Mesendoderm (in vitro differentiated cells): ENCODE measurements around the gene SEPTIN10.

Source experiments
- DNase-seq: peaks from one replicate; pipeline ENCODE4 v3.0.0; 2013
- H2AK5ac ChIP-seq: 2 replicates; pipeline ENCODE4 v1.6.1; 2013; ENCODE audit warnings: low read length, inconsistent platforms
- H2BK120ac ChIP-seq: 2 replicates; pipeline ENCODE4 v1.6.1; 2013; ENCODE audit warnings: low read depth, mild to moderate bottlenecking, low read length, moderate library complexity, mixed read lengths
- H2BK15ac ChIP-seq: replicated peaks from 2 replicates; pipeline ENCODE4 v1.6.1; 2013; ENCODE audit warnings: low read depth, mild to moderate bottlenecking, moderate library complexity
- H2BK5ac ChIP-seq: 2 replicates; pipeline ENCODE4 v1.6.1; 2013; ENCODE audit warnings: low read length, inconsistent platforms
- H3K18ac ChIP-seq: 2 replicates; pipeline ENCODE4 v1.6.1; 2013; ENCODE audit warnings: mild to moderate bottlenecking, low read length, mixed read lengths
- H3K23ac ChIP-seq: one replicate; pipeline ENCODE4 v1.6.1; 2013; ENCODE audit warnings: low read length
- H3K27ac ChIP-seq: 2 replicates; pipeline ENCODE4 v1.5.1; 2013; ENCODE audit warnings: low read depth, mild to moderate bottlenecking, inconsistent platforms, low read length, moderate library complexity
- H3K27me3 ChIP-seq: 2 replicates; pipeline ENCODE4 v1.6.1; 2013; ENCODE audit warnings: low read length, control low read depth, mild to moderate bottlenecking, inconsistent platforms; ENCODE audit not compliant: insufficient read depth, poor library complexity
- H3K36me3 ChIP-seq: 2 replicates; pipeline ENCODE4 v1.6.1; 2013; ENCODE audit warnings: low read length, inconsistent platforms; ENCODE audit not compliant: control insufficient read depth, insufficient read depth
- H3K4ac ChIP-seq: one replicate; pipeline ENCODE4 v1.6.1; 2013; ENCODE audit warnings: low read depth, mild to moderate bottlenecking, low read length, moderate library complexity
- H3K4me1 ChIP-seq: 2 replicates; pipeline ENCODE4 v1.6.1; 2013; ENCODE audit warnings: low read depth, low read length, inconsistent platforms; ENCODE audit not compliant: control insufficient read depth
- H3K4me2 ChIP-seq: 2 replicates; pipeline ENCODE4 v1.6.1; 2013; ENCODE audit warnings: low read length
- H3K4me3 ChIP-seq: 2 replicates; pipeline ENCODE4 v1.5.1; 2013; ENCODE audit warnings: mild to moderate bottlenecking, low read length
- H3K56ac ChIP-seq: one replicate; pipeline ENCODE4 v1.6.1; 2013; ENCODE audit warnings: low read length
- H3K79me1 ChIP-seq: 2 replicates; pipeline ENCODE4 v1.6.1; 2013; ENCODE audit warnings: low read length, inconsistent platforms
- H3K79me2 ChIP-seq: 2 replicates; pipeline ENCODE4 v1.6.1; 2013; ENCODE audit warnings: mild to moderate bottlenecking, low read length; ENCODE audit not compliant: control insufficient read depth, insufficient read depth
- H3K9ac ChIP-seq: 2 replicates; pipeline ENCODE4 v1.6.1; 2013; ENCODE audit warnings: low read length, inconsistent platforms
- H4K5ac ChIP-seq: one replicate; pipeline ENCODE4 v1.6.1; 2013; ENCODE audit warnings: low read length
- H4K8ac ChIP-seq: one replicate; pipeline ENCODE4 v1.6.1; 2013; ENCODE audit warnings: low read depth, mild to moderate bottlenecking, control low read depth, low read length, moderate library complexity
- WGBS: extraction: QIAGEN DNeasy Blood & Tissue Kit; methylation state at CpG from one replicate; pipeline ENCODE4 v1.1.7; 2013; ENCODE audit warnings: low lambda C conversion rate, missing lambda C conversion rate; ENCODE audit not compliant: insufficient coverage; ENCODE audit errors: extremely low coverage; 5-methylcytosine and 5-hydroxymethylcytosine counted together

Gene SEPTIN10

GRCh38 chr2:109521233-109522062 is 92.3 kb downstream of the SEPTIN10 start:
- Histone ChIP-seq H4K8ac (no peak overlapping the region), H3K79me2 (no peaks in the 10 kb centered on the region), H2BK120ac (no peak overlapping the region), H3K4me2 (no peak overlapping the region), H2AK5ac (no peak overlapping the region), H3K4me3 (no peak overlapping the region), H3K4me1 (peaks cover 2% of the 10 kb centered on the region), H3K27me3 (no peaks in the 10 kb centered on the region), H2BK5ac (no peak overlapping the region), H2BK15ac (no peak overlapping the region), H3K23ac (no peak overlapping the region), H4K5ac (no peak overlapping the region), H3K27ac (no peak overlapping the region), H3K36me3 (no peaks in the 10 kb centered on the region), H3K9ac (no peak overlapping the region), H3K56ac (no peak overlapping the region), H3K18ac (no peak overlapping the region), H3K79me1 (no peaks in the 10 kb centered on the region), H3K4ac (no peak overlapping the region)
- no peak for DNase-seq
- no CpG with 5 or more reads among the region's 20 CpGs for WGBS

GRCh38 chr2:109519513-109519912 is 94.3 kb downstream of the SEPTIN10 start:
- Histone ChIP-seq H2BK120ac (no peak overlapping the region), H3K56ac (no peak overlapping the region)
- DNase-seq = no peak

GRCh38 chr2:109517118-109517889 is 96.5 kb downstream of the SEPTIN10 start:
- peaks cover 2% of the 10 kb centered on the region for H3K4me1 ChIP-seq
- no peak overlapping the region for H3K18ac ChIP-seq
- H2BK120ac ChIP-seq = no peak overlapping the region
- no peak overlapping the region for H3K4me2 ChIP-seq
- no peak overlapping the region for H4K8ac ChIP-seq
- WGBS = no CpG with 5 or more reads among the region's 26 CpGs
- no peak overlapping the region for H3K4me3 ChIP-seq
- peak overlapping the region; percentile 30 for H3K56ac ChIP-seq
- no peak overlapping the region for H3K9ac ChIP-seq
- H3K36me3 ChIP-seq = no peaks in the 10 kb centered on the region
- no peaks in the 10 kb centered on the region for H3K79me1 ChIP-seq
- peak; percentile 51 for DNase-seq
- H3K27me3 ChIP-seq = no peaks in the 10 kb centered on the region
- no peak overlapping the region for H3K27ac ChIP-seq
- no peak overlapping the region for H3K4ac ChIP-seq
- H4K5ac ChIP-seq = no peak overlapping the region
- H2AK5ac ChIP-seq = no peak overlapping the region
- H3K79me2 ChIP-seq = no peaks in the 10 kb centered on the region
- no peak overlapping the region for H2BK15ac ChIP-seq
- H3K23ac ChIP-seq = peak overlapping the region; percentile 38
- H2BK5ac ChIP-seq = no peak overlapping the region

More at GRCh38 chr2:109519513-109519912, 94.3 kb downstream of the SEPTIN10 start:
- Histone ChIP-seq H3K18ac (no peak overlapping the region), H3K4me1 (peaks cover 2% of the 10 kb centered on the region), H3K36me3 (no peaks in the 10 kb centered on the region), H4K8ac (no peak overlapping the region), H3K79me1 (no peaks in the 10 kb centered on the region), H3K79me2 (no peaks in the 10 kb centered on the region), H3K9ac (no peak overlapping the region), H3K23ac (no peak overlapping the region), H3K4ac (no peak overlapping the region), H3K27me3 (no peaks in the 10 kb centered on the region), H4K5ac (no peak overlapping the region), H2BK5ac (no peak overlapping the region), H2AK5ac (no peak overlapping the region), H3K4me2 (no peak overlapping the region), H3K27ac (no peak overlapping the region), H3K4me3 (no peak overlapping the region), H2BK15ac (no peak overlapping the region)
- no CpG with 5 or more reads among the region's 4 CpGs for WGBS

GRCh38 chr2:109516445-109517117 is 97.2 kb downstream of the SEPTIN10 start:
- no peak overlapping the region for H3K4me3 ChIP-seq
- no peak overlapping the region for H3K18ac ChIP-seq
- no CpG with 5 or more reads among the region's 20 CpGs for WGBS
- H2AK5ac ChIP-seq = no peak overlapping the region
- H3K23ac ChIP-seq = peak overlapping the region; percentile 38
- H2BK120ac ChIP-seq = no peak overlapping the region
- no peak overlapping the region for H3K9ac ChIP-seq
- no peak overlapping the region for H3K4me2 ChIP-seq
- no peak overlapping the region for H4K5ac ChIP-seq
- H3K4ac ChIP-seq = no peak overlapping the region
- H2BK15ac ChIP-seq = no peak overlapping the region
- H3K36me3 ChIP-seq = no peaks in the 10 kb centered on the region
- no peak overlapping the region for H4K8ac ChIP-seq
- DNase-seq = peak; percentile 83
- H3K56ac ChIP-seq = peak overlapping the region; percentile 30
- peaks cover 2% of the 10 kb centered on the region for H3K4me1 ChIP-seq
- no peaks in the 10 kb centered on the region for H3K79me1 ChIP-seq
- H3K27me3 ChIP-seq = no peaks in the 10 kb centered on the region
- H2BK5ac ChIP-seq = no peak overlapping the region
- H3K27ac ChIP-seq = no peak overlapping the region
- no peaks in the 10 kb centered on the region for H3K79me2 ChIP-seq

- H4K5ac ChIP-seq = no peak overlapping the region
- H2AK5ac ChIP-seq = no peak overlapping the region
- WGBS = no CpG with 5 or more reads among the region's 5 CpGs
- H3K79me2 ChIP-seq = no peaks in the 10 kb centered on the region
- DNase-seq = no peak
- no peak overlapping the region for H4K8ac ChIP-seq
- no peak overlapping the region for H2BK5ac ChIP-seq
- no peak overlapping the region for H3K23ac ChIP-seq
- no peak overlapping the region for H3K56ac ChIP-seq
- H3K9ac ChIP-seq = no peak overlapping the region
- no peaks in the 10 kb centered on the region for H3K27me3 ChIP-seq
- no peak overlapping the region for H3K4me3 ChIP-seq
- H3K4me1 ChIP-seq = peaks cover 2% of the 10 kb centered on the region
- no peaks in the 10 kb centered on the region for H3K36me3 ChIP-seq
- no peak overlapping the region for H3K4me2 ChIP-seq
- no peak overlapping the region for H3K27ac ChIP-seq
- no peaks in the 10 kb centered on the region for H3K79me1 ChIP-seq
- no peak overlapping the region for H3K4ac ChIP-seq
- H3K18ac ChIP-seq = no peak overlapping the region
- no peak overlapping the region for H2BK15ac ChIP-seq
- H2BK120ac ChIP-seq = no peak overlapping the region
Measured at GRCh38 chr2:109514857-109515256, 98.9 kb downstream of the SEPTIN10 start.
